Neuronal stem cell (in vitro differentiated cells): ENCODE data around the gene PLIN5.
A peak's percentile ranks its signal among the peaks of the same experiment; 100 is the strongest.

Experiments
- DNase-seq: peaks from one replicate; pipeline ENCODE4 v3.0.0-alpha.2; 2013; ENCODE audit warnings: low spot score
- H2AFZ ChIP-seq: one replicate; pipeline ENCODE4 v1.6.1; 2013; ENCODE audit warnings: mild to moderate bottlenecking, low read length, inconsistent platforms
- H2AK5ac ChIP-seq: 2 replicates; pipeline ENCODE4 v1.6.1; 2013; ENCODE audit warnings: low read depth, mild to moderate bottlenecking, inconsistent platforms, low read length, moderate library complexity, mixed read lengths
- H2BK120ac ChIP-seq: 2 replicates; pipeline ENCODE4 v1.6.1; 2013; ENCODE audit warnings: low read depth, mild to moderate bottlenecking, inconsistent platforms, low read length, moderate library complexity, mixed read lengths
- H2BK12ac ChIP-seq: one replicate; pipeline ENCODE4 v1.6.1; 2013; ENCODE audit warnings: low read length, inconsistent platforms
- H2BK15ac ChIP-seq: 2 replicates; pipeline ENCODE4 v1.6.1; 2013; ENCODE audit warnings: mild to moderate bottlenecking, low read length, inconsistent platforms, mixed read lengths
- H2BK5ac ChIP-seq: one replicate; pipeline ENCODE4 v1.6.1; 2013; ENCODE audit warnings: inconsistent platforms, mild to moderate bottlenecking, low read length, moderate library complexity
- H3K14ac ChIP-seq: one replicate; pipeline ENCODE4 v1.6.1; 2013; ENCODE audit warnings: low read length, inconsistent platforms
- H3K18ac ChIP-seq: 2 replicates; pipeline ENCODE4 v1.6.1; 2013; ENCODE audit warnings: low read length, inconsistent platforms
- H3K23ac ChIP-seq: 2 replicates; pipeline ENCODE4 v1.6.1; 2013; ENCODE audit warnings: low read depth, mild to moderate bottlenecking, mixed read lengths, low read length, inconsistent platforms; ENCODE audit not compliant: poor library complexity
- H3K27ac ChIP-seq: replicated peaks from 3 replicates; pipeline ENCODE4 v1.5.1; 2013; ENCODE audit warnings: low read length, inconsistent platforms
- H3K27me3 ChIP-seq, 3 experiments: 2 replicates each; pipeline ENCODE4 v1.6.1; 2013; ENCODE audit warnings: low read length in 3 of 3, mild to moderate bottlenecking in 2 of 3, inconsistent platforms in 1 of 3, low read depth in 1 of 3, mixed read lengths in 1 of 3, moderate library complexity in 1 of 3; ENCODE audit not compliant: control insufficient read depth in 3 of 3, insufficient read depth in 3 of 3
- H3K36me3 ChIP-seq, 2 donors: replicated peaks in 1 of 2; 2 replicates each; pipeline ENCODE4 v1.6.1; 2013; ENCODE audit warnings: low read length in 2 of 2; ENCODE audit not compliant: control insufficient read depth in 2 of 2, insufficient read depth in 2 of 2
- H3K4ac ChIP-seq: 2 replicates; pipeline ENCODE4 v1.6.1; 2013; ENCODE audit warnings: inconsistent platforms, mild to moderate bottlenecking, low read length, moderate library complexity
- H3K4me1 ChIP-seq, 2 donors: 1 replicate in 1 of 2; 2 replicates in 1 of 2; pipeline ENCODE4 v1.6.1; 2013; ENCODE audit warnings: low read length in 2 of 2, low read depth in 1 of 2; ENCODE audit not compliant: control insufficient read depth in 2 of 2, insufficient read depth in 1 of 2
- H3K4me2 ChIP-seq: one replicate; pipeline ENCODE4 v1.6.1; 2013; ENCODE audit warnings: mild to moderate bottlenecking, low read length, inconsistent platforms; ENCODE audit not compliant: insufficient read depth, poor library complexity, severe bottlenecking
- H3K4me3 ChIP-seq, 2 donors: 2 replicates each; pipeline ENCODE4 v1.5.1; 2013; ENCODE audit warnings: low read length in 2 of 2, mild to moderate bottlenecking in 2 of 2, inconsistent platforms in 1 of 2, moderate library complexity in 1 of 2
- H3K79me1 ChIP-seq: one replicate; pipeline ENCODE4 v1.6.1; 2013; ENCODE audit warnings: low read depth, mild to moderate bottlenecking, inconsistent platforms, low read length, moderate library complexity
- H3K9ac ChIP-seq: one replicate; pipeline ENCODE4 v1.6.1; 2013; ENCODE audit warnings: mild to moderate bottlenecking, low read depth, low read length, inconsistent platforms; ENCODE audit not compliant: poor library complexity
- H3K9me3 ChIP-seq, 2 donors: replicated peaks in 1 of 2; 2 replicates each; pipeline versions ENCODE3 to v1.6.1; 2013; ENCODE audit warnings: low read length in 2 of 2, mild to moderate bottlenecking in 2 of 2, inconsistent platforms in 1 of 2, low read depth in 1 of 2, mixed read lengths in 1 of 2, moderate library complexity in 1 of 2; ENCODE audit not compliant: control insufficient read depth in 2 of 2, insufficient read depth in 1 of 2
- H4K8ac ChIP-seq: one replicate; pipeline ENCODE4 v1.6.1; 2013; ENCODE audit warnings: low read depth, mild to moderate bottlenecking, inconsistent platforms, low read length, moderate library complexity
- H4K91ac ChIP-seq: one replicate; pipeline ENCODE4 v1.6.1; 2013; ENCODE audit warnings: low read length, low read depth, mild to moderate bottlenecking, inconsistent platforms; ENCODE audit not compliant: poor library complexity
- WGBS, 2 donors: extraction: QIAGEN DNeasy Blood & Tissue Kit; methylation state at CpG; one replicate each; pipeline ENCODE4 v1.1.7; 2013; ENCODE audit warnings: missing lambda C conversion rate in 2 of 2, mixed read lengths in 1 of 2; ENCODE audit not compliant: insufficient read length in 2 of 2, insufficient replicate concordance in 1 of 2; ENCODE audit errors: extremely low coverage in 2 of 2; 5-methylcytosine and 5-hydroxymethylcytosine counted together

The PLIN5 gene

DNA sequence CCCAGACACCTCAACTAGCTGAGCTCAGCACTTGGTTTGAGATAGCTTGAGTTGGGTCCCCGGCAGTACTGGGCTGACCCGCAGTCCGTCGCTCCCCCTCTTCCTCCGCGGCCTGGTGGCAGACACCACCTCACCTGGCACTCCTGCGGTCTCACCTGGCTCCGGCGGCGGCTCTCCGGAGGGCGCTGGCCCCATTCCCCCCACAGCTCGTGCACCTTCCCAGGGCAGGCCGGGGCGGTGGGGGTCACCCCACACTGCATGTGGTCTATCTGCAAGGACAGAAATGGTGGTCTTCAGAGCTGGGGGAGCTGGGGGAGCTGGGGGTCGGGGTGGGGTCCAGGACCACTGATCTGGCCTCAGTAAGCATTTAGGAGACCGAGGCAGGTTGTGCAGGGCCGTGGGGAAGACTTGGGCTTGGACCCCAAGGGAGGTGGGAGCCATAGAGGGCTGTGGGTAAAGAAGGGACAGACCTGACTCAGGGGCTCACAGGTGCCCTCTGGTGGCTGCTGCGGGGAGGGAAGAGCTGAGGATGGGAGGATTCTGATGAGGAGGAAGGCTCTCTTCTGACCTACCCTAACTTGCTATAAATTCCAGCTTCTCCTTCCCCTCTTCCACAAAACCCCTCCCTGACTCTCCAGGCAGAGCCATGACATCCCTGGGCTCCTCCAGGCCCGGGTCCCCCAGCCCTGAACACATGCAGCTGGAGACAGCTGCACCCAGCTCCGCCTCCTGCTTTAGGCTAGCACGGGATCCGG is 10.0 kb downstream of the PLIN5 start:
- Histone ChIP-seq H3K23ac (no peak overlapping the region), H3K27ac (no peak overlapping the region), H3K4me1 (no peaks in the 10 kb centered on the region), H3K9me3 (no peaks in the 10 kb centered on the region), H3K79me1 (no peaks in the 10 kb centered on the region), H2BK120ac (no peak overlapping the region), H4K91ac (no peak overlapping the region), H2BK12ac (peak overlapping the region; percentile 26), H2BK15ac (no peak overlapping the region), H3K4me2 (no peak overlapping the region), H3K9ac (no peak overlapping the region), H3K36me3 (no peaks in the 10 kb centered on the region), H3K18ac (no peak overlapping the region), H2AFZ (no peak overlapping the region), H3K4ac (no peak overlapping the region), H3K27me3 (peaks cover 0 to 5% (median 0%) of the 10 kb centered on the region in 3 experiments), H4K8ac (no peak overlapping the region), H2BK5ac (no peak overlapping the region), H2AK5ac (peak overlapping the region; percentile 76), H3K4me3 (no peak overlapping the region), H3K14ac (no peak overlapping the region)
- WGBS, 2 donors: no CpG with 5 or more reads among the region's 23 CpGs
- no peak for DNase-seq

DNA sequence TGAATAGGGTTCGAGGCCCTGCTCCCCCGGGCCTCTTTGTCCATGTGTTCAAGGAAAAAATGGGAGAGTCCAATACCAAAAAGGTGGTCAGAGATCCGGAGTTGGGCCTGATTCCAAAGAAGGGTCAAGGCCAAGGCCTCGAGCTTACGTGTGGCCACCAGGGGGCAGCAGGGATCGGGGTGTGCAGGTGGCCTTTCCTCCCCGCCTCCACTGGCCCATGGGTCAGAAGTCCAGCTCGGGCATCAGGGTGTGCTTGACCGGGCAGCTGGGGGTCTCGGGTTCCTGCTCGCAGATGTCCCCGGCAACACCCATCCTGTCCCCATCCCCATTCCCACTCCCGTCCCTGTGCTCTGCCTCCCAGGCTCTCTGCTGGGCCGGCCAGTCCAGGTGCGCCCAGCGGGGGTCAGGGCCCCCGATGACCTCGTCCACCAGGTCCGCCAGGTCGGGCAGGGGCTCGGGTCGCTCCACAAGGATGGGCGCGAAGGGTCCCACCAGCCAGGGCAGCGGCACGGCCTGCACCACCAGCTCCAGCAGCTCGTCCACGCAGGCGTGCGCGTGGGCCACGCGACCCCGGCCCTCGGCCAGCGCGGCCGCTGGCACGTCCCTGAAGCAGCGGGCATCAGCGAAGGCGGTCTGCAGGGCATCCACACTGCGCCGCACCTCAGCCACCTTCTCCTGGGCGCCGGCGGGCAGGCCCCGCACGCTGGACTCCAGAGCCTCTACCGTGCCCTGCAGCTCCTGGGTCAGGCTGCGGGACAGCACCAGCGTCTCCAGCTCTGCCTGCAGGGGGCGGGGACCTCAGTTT is 11.5 kb downstream of the PLIN5 start:
- Histone ChIP-seq H3K23ac (peak overlapping the region; percentile 25), H3K79me1 (no peaks in the 10 kb centered on the region), H2BK5ac (no peak overlapping the region), H3K9me3 (no peaks in the 10 kb centered on the region), H3K27ac (no peak overlapping the region), H3K27me3 (peaks cover 0 to 2% (median 0%) of the 10 kb centered on the region in 3 experiments), H4K91ac (no peak overlapping the region), H3K4ac (no peak overlapping the region), H3K36me3 (no peaks in the 10 kb centered on the region), H2AK5ac (peak overlapping the region; percentile 35), H4K8ac (no peak overlapping the region), H3K4me1 (no peaks in the 10 kb centered on the region), H3K9ac (peak overlapping the region; percentile 24), H3K18ac (peak overlapping the region; percentile 3), H3K14ac (no peak overlapping the region), H2BK120ac (peak overlapping the region; percentile 76), H2BK15ac (peak overlapping the region; percentile 78), H3K4me3 (no peak overlapping the region), H2AFZ (no peak overlapping the region), H3K4me2 (no peak overlapping the region), H2BK12ac (no peak overlapping the region)
- no CpG with 5 or more reads among the region's 53 CpGs for WGBS, 2 donors
- no peak for DNase-seq

DNA sequence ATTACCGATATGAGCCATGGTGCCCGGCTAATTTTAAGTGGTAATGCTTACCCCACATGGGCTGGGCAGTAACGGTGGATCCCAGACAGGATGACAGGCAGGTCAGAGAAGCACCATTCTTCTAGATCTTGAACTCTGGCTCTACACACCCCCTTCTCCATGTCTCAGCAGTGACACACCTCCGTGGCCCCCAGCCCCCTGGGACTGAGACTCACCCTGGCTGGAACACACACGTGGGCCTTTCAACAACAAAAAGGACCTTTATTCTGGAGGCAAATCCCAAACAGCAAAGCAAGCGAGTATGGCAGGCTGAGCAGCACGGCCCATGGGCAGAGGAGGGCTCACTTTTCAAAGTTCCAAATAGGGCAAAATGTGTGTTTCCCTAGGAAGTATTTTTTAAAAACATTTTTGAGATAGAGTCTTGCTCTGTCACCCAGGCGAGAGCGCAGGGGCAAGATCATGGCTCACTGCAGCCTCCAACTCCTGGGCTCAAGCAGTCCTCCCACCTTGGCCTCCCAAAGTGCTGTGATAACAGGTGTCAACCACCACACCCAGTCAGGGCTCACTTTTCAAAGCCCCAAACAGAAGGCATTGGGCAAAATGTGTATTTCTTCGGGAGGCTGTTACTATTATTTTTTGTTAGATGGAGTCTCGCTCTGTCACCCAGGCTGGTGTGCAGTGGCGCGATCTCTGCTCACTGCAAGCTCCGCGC is 12.6 kb downstream of the PLIN5 start:
- Histone ChIP-seq H2AFZ (peak overlapping the region; percentile 11), H3K79me1 (no peaks in the 10 kb centered on the region), H2AK5ac (no peak overlapping the region), H3K4ac (no peak overlapping the region), H3K18ac (no peak overlapping the region), H3K9ac (no peak overlapping the region), H3K27me3 (peaks cover 0 to 2% (median 0%) of the 10 kb centered on the region in 3 experiments), H4K8ac (no peak overlapping the region), H4K91ac (no peak overlapping the region), H3K9me3 (no peaks in the 10 kb centered on the region), H3K23ac (no peak overlapping the region), H3K4me2 (no peak overlapping the region), H2BK15ac (no peak overlapping the region), H3K4me1 (no peaks in the 10 kb centered on the region), H3K36me3 (no peaks in the 10 kb centered on the region), H3K27ac (no peak overlapping the region), H2BK120ac (no peak overlapping the region), H2BK5ac (no peak overlapping the region), H3K4me3 (no peak overlapping the region), H2BK12ac (no peak overlapping the region), H3K14ac (peak overlapping the region; percentile 1)
- WGBS, 2 donors: no CpG with 5 or more reads among the region's 15 CpGs
- no peak for DNase-seq

DNA sequence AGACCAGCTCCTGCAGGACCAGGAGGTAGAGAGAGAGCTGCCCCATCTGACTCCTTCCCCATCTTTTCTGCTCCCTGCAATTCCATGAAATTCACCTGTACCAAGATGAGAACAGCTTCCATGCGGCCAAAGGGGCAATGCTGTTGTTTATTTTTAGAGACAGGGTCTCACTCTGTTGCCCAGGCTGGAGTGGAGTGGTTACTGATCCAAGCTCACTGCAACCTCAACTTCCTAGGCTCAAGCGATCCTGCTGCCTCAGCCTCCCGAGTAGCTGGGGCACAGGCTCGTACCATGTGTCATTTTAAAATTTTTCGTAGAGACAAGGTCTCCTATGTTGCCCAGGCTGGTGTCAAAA is 13.2 kb downstream of the PLIN5 start:
- Histone ChIP-seq H2BK120ac (no peak overlapping the region), H2AK5ac (no peak overlapping the region), H2BK12ac (no peak overlapping the region), H3K9me3 (no peaks in the 10 kb centered on the region), H3K4me3 (no peak overlapping the region), H3K79me1 (no peaks in the 10 kb centered on the region), H3K18ac (no peak overlapping the region), H2BK15ac (no peak overlapping the region), H2BK5ac (no peak overlapping the region), H3K4ac (no peak overlapping the region), H3K36me3 (no peaks in the 10 kb centered on the region), H3K4me1 (no peaks in the 10 kb centered on the region), H4K91ac (no peak overlapping the region), H3K27ac (no peak overlapping the region), H3K23ac (no peak overlapping the region), H3K27me3 (peaks cover 0 to 2% (median 0%) of the 10 kb centered on the region in 3 experiments), H4K8ac (no peak overlapping the region), H3K9ac (no peak overlapping the region), H3K4me2 (no peak overlapping the region), H3K14ac (peak overlapping the region; percentile 1), H2AFZ (peak overlapping the region; percentile 11)
- DNase-seq: no peak
- no CpG with 5 or more reads among the region's 5 CpGs for WGBS, 2 donors
